ENCODE results near the gene FLNC.

Gene FLNC

GRCh38 chr7:128830231-128831177 is at the start of gene FLNC:
FLNC (plus strand) TSS chr7:128830406; CDS start chr7:128830638, 232 bp downstream.
- DNase-seq (ENCODE audit: low spot score): peak; percentile 13

- no peak for DNase-seq (ENCODE audit: low spot score)
Observed at GRCh38 chr7:128781126-128781525, 49.1 kb upstream of the FLNC start.

- no peak for DNase-seq (ENCODE audit: low spot score)
Observed at GRCh38 chr7:128781851-128782250, 48.4 kb upstream of the FLNC start.

DNA sequence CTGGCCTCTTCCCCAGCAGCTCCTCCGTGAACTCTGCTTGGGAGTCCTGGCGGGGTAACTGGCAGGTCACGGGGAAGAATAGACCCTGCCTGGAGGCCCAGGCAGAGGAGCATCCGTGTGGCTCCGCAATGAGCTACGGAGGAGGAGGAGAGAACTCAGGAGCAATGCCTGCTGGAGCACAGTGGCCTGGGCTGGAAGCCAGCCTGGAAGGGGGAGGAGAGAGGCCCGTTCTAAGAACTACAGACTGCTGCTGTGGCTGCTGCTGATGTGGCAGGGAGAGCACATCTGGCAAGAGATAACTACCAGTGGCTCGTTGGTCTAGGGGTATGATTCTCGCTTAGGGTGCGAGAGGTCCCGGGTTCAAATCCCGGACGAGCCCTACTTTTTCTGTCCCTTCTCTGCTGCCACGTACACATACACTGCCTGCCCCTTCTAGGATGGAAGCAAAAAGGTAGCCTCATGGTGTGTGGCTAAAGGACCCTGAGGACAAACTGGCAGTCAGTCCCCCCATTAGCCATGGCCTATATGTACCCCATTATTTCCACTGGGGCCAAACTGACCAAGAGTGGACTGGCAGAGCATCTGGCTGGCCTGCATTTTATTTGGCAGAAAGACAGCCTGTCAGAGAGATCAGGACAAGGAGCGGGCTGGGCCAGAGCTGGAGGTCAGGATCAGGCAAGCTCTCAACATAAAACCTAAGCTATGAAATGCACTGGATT is 46.9 kb upstream of the FLNC start:
- DNase-seq (ENCODE audit: low spot score): no peak

DNA sequence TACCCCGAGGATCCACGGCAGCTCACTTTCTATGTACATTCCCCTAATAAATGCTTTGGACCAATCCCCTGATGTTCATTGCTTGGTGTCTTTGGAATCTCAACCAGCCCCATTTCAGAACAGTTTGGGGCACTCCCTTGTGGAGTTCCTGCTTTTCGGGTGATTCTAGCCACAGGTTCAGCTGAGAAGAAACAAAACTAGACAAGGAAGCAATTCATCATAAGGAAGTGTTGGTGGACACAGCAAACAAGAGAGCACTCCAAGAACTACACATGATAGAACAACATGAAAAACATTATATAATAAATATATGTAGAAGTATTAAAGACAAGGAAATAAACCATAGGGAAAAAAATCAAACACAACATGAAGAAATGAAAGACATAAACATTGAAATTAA is 44.5 kb upstream of the FLNC start:
- DNase-seq (ENCODE audit: low spot score): no peak

GRCh38 chr7:128788446-128789412 is 41.5 kb upstream of the FLNC start:
- DNase-seq (ENCODE audit: low spot score): no peak

GRCh38 chr7:128790315-128791041 is 39.7 kb upstream of the FLNC start:
- DNase-seq (ENCODE audit: low spot score): no peak

DNA sequence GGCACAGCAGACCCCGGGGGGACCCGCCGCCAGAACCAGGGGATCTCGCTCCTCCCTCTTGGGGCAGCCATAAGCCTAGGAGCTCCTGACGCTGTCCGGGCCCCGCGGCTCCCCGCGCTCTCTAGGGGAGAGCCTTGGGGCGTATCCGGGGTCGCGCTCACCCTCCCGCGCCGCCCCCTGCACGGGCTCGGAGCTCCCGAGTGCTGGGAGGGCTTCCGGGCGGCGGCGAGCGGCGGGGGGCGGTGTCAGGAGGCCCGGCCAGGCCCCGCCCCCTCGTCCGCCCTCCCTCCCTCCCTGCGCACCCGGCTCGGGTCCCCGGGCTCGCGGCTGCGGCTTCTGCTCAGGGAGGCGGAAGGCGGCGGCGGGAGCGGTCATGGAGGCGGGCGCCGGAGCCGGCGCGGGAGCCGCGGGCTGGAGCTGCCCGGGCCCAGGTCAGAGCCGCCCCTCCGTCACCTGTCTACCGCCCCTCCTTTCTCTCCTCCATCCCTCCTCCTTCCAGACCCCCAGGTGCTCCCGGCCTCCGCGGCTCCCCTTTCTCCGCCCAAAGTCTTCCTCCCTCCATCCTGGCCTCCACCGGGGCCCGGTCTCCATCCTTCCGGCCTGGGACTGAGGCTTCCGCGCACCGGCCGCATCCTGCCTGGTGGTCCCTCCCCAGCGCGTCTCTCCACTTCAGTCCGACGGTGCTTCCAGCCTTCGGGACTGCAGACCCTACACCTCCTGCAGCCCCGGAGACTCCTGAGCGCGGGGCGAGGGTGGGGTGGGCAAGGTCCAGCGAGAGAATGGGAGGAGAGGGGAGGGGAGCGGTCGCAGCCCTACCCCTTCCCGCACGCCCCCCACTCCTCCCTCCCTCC is 38.9 kb upstream of the FLNC start, which contains the start of gene CCDC136:
Gene CCDC136, plus strand, starts transcription at position 848 of the 851 bp plus-strand sequence. CDS start 444 bp downstream, outside the sequence.
- DNase-seq (ENCODE audit: low spot score): peak; percentile 71

- no peak for DNase-seq (ENCODE audit: low spot score)
Observed at GRCh38 chr7:128791972-128792327, 38.3 kb upstream of the FLNC start.

DNA sequence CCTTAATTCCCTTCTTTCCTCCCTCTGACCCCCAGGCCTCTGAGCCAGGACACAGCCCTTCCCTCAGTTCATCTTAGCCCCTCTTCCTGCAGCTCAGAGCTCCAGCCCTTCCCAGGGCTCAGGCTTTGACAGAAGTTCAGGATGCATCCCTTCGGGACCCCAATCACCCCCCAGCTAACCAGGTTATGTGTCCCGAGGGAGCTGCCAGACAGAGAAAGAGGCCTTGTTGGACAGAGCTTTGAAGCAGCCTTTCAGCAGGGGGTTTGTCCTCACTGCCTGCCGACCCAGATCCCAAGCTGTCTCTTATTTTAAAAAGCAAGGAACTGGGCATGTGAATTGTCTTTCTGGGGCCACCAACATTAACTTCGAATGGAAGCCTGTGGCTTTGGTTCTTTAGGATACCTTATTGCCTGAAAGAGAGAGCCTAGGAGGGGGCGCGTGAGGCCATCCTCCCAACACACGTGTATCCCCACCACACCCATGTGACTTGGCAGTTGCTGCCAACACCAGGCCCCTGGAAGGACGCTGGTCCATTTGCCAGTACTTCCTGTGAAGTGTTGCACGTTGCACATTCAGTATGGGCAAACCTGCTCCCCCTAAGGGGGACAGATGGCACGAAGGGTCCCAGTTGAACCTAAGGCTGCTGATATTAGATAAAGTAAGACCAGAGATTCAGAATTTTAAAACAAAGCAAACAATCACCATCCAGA is 37.6 kb upstream of the FLNC start:
- no peak for DNase-seq (ENCODE audit: low spot score)

DNA sequence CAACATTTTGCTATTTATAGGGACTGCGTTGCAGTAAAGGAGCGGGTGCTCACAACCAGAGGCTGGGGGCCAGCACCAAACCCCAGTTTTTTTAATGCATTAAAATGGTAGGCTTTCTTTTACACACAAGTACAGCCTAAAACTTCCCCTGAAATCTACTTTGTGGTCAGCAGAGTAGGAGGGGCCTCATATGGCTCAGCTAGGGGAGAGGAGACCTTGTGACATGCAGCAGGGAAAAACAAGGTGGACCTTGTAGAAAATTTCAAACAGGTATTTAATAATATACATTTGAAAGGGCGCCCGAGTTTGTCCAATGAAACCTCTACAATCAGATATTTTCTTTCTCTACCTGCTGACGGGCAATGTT is 37.0 kb upstream of the FLNC start:
- no peak for DNase-seq (ENCODE audit: low spot score)

DNA sequence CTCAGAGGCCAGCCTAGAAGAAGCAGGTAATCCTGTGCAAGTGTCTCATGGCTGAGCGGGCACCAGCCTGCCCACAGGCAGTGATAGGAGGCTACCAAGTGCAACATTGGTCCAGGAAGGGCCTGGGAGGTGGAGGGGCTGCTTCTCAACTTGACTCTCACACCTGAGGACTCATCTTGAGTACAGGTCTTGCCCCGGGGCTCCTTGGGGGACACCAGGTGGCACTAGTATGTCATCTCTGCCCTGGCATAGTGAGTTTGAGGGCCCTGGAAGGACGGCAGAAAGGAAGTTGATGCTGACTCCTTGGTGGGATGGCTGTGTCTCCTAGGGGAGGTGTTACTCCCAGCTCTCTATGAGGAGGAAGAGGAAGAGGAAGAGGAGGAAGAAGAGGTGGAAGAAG is 36.2 kb upstream of the FLNC start:
- peak; percentile 11 for DNase-seq (ENCODE audit: low spot score)

GRCh38 chr7:128794436-128794835 is 35.8 kb upstream of the FLNC start:
- no peak for DNase-seq (ENCODE audit: low spot score)

- no peak for DNase-seq (ENCODE audit: low spot score)
Observed at GRCh38 chr7:128795129-128795528, 35.1 kb upstream of the FLNC start.

DNA sequence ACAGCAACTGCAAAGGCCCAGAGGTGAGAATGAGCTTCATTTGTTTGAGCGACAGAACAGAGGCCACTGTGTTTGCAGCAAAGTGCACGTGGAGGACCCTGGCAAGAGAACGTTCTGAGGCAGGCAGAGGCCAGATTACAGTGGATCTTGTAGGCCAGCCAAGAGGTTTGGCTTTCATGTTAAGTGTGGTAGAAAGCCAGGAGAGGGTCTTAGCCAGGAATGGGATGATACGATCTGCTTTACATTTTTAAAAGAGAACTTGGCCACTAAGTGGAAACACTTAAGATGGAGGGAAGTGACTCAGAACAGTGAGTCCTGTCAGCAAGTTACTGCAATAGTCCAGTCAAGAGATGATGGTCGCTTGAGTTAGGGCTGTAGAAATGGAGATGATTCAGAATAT is 33.9 kb upstream of the FLNC start:
- no peak for DNase-seq (ENCODE audit: low spot score)

- DNase-seq (ENCODE audit: low spot score): no peak
Observed at GRCh38 chr7:128799451-128799850, 30.8 kb upstream of the FLNC start.

GRCh38 chr7:128800567-128800966 is 29.6 kb upstream of the FLNC start:
- DNase-seq (ENCODE audit: low spot score): no peak

DNA sequence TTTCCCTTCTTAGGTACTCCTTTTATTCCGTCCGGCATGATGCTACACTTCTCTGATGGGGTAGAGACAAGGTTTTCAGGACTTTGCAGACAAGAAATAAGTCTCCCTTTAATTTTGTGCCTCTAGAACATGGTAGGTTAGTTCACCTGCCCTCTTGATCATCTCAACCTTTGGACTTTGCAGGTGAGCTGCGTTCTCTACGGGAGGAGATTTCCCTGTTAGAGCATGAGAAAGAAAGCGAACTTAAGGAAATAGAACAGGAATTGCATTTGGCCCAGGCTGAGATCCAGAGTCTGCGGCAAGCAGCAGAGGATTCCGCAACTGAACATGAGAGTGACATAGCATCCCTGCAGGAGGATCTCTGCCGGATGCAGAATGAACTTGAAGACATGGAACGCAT is 29.2 kb upstream of the FLNC start:
- no peak for DNase-seq (ENCODE audit: low spot score)

- DNase-seq (ENCODE audit: low spot score): no peak
Observed at GRCh38 chr7:128801667-128802418, 28.4 kb upstream of the FLNC start.

Data from CD4-positive, alpha-beta T cell treated with Interleukin-2 at 100 ng/mL for 4 hours (primary cell).